GM21529 (cell line): ENCODE measurements around the gene MCM9.
"Not testable (repeated sequence)": the region's sequence is repeated elsewhere in the genome, so short reads cannot be mapped to it uniquely, and the experiment has no call there.

Experiments used
- ATAC-seq: cut with Tn5 transposase; IDR thresholded peaks from one replicate; pipeline ENCODE4 v1.9.1; 2021; ENCODE audit not compliant: unreplicated experiment

The MCM9 gene

DNA sequence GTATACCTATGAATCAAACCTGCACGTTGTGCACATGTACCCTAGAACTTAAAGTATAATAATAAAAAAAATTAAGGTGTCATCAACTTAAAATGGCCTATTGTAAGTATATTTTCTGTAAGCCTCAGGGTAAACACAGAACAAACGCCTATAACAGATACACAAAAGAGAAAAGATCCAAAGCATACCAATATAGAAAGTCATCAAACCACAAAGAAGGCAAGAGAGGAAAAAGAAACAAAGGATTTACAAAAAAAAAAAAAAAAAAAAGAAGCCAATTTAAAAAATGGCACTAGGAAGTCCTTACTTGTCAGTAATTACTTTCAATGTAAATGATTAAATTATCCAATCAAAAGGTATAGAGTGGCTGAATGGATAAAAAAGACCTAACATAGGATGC, 65.6 kb downstream of the MCM9 start:
- ATAC-seq, result no peak

- not testable (repeated sequence) for ATAC-seq
Observed at GRCh38 chr6:118868901-118869300, 66.1 kb downstream of the MCM9 start.

- ATAC-seq, result no peak
Observed at GRCh38 chr6:118867181-118867580, 67.8 kb downstream of the MCM9 start.

DNA sequence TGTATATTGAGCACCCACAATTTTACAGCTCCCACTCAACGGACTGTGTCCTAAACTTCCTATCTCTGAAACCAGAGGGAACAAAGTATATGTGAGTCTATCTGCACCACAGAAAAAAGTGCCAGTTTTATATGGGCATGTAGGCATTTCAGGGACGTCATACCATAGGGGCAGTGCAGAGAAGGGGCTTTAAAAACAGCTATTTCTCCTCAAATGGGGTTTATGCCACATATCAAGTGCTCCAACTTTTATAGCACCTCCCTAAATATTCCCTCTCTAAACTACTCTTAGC, 69.9 kb downstream of the MCM9 start:
- no peak for ATAC-seq

GRCh38 chr6:118864341-118865099, 70.4 kb downstream of the MCM9 start:
- no peak for ATAC-seq

DNA sequence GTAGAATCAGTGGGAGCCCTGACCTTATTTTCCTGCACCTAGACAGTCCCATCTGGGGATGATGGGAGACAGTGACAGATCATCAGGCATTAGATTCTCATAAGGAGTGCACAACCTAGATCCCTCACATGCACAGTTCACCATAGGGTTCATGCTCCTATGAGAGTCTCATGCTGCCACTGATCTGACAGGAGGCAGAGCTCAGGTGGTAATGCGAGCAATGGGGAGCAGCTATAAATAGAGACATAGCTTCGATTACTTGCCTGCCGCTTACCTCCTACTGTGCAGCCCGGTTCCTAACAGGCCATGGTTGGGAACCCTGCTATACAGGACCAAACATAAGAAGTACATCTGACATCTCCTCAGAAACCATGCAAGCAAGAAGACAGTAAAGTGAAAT, 72.5 kb downstream of the MCM9 start:
- no peak for ATAC-seq

GRCh38 chr6:118860880-118861279, 74.1 kb downstream of the MCM9 start:
- ATAC-seq, result no peak

- ATAC-seq, result no peak
Observed at GRCh38 chr6:118860363-118860762, 74.6 kb downstream of the MCM9 start.

DNA sequence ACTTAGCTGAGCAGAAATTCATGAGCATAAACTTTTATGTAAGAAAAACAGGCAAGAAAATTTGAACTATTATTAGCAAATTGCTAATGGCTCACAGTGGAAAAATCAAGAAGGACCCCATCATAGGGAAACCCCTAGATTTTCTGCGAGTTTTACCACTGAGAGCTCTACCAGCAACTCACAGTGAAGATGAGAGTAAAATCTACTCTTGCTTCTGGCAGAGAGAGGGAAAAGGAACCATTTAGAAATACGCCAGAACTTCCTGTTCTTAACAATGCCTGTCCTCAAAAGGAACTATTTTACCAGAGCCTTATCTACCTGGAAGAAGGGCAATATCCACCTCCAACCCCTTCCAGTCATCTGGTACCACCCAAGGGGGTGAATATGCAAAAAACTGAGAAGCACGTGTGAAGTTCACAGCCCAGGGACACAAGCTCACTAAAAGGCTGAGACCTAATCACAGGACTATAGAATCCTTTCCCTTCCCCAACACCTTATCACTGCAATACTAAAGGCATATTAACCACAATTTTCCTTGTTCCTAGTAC, 75.4 kb downstream of the MCM9 start:
- ATAC-seq, result peak; percentile 66

GRCh38 chr6:118856301-118856700, 78.7 kb downstream of the MCM9 start:
- ATAC-seq, result no peak

GRCh38 chr6:118853408-118853807, 81.6 kb downstream of the MCM9 start:
- no peak for ATAC-seq

GRCh38 chr6:118844915-118845314, 90.0 kb downstream of the MCM9 start:
- ATAC-seq, result peak; percentile 61

- ATAC-seq, result peak; percentile 89
Observed at GRCh38 chr6:118843685-118844390, 91.1 kb downstream of the MCM9 start.

GRCh38 chr6:118830691-118831090, 104.3 kb downstream of the MCM9 start:
- ATAC-seq, result no peak

DNA sequence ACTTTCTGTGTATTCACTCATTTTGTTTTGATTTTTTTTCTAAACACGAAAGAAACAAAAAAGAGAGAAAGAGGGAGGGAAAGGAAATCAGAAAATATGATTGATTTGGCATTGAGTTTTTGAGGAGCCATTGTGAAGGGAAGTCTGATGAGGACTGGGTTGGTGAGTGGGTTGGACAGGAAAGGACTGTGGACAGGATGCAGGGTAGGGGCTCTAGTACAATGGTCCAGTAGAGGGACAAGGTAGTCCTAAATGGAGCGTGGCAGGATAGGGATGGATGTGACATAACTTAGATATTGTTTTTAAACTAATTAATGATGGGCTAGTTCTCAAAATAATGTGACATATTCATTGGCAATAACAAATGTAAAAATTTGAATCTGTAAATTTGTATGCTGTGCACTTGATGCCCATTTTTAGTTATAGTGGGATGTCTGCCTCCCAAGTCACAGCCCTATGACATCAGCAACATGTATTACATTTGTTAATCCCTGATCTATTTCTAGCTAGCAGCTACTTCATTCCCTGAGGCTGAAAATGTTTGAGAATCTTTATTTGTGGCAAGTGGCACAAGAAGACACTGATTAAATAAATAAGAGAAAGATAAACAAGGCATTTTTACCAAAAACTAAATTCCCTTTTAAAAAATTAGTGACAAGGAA, 105.0 kb downstream of the MCM9 start:
- ATAC-seq, result no peak

- ATAC-seq, result no peak
Observed at GRCh38 chr6:118826096-118826495, 108.9 kb downstream of the MCM9 start.

- no peak for ATAC-seq
Observed at GRCh38 chr6:118825661-118826060, 109.3 kb downstream of the MCM9 start.

DNA sequence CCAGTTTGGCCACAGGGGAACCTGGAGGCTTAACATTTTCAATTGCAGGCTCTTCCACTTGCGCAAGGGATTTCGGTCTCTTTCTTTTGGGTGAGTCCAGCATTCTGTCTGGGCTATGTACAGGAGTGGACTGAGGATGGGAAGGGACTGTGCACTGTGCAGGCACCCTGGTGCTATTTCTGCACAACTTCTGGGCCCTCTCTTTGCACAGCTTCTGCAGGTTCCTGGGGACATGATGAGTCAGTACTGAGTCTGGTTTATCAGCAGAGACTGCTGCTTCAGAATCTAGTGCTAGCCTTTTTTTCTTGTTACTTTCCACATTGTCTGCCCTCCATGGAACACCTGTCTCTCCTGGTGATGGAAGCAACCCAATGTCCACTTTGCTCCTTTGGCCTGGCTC, 119.5 kb downstream of the MCM9 start:
- ATAC-seq, result no peak

GRCh38 chr6:118813775-118814174, 121.2 kb downstream of the MCM9 start:
- ATAC-seq, result no peak

GRCh38 chr6:118812970-118813369, 122.0 kb downstream of the MCM9 start:
- no peak for ATAC-seq

GRCh38 chr6:118810420-118811027, 124.4 kb downstream of the MCM9 start:
- ATAC-seq, result peak; percentile 81
